Neural cell (in vitro differentiated cells): ENCODE measurements around the gene TMEM11. TPM values are rescaled to one million over a fixed set of nuclear protein-coding genes. Genes with fewer than 3 reads are reported as not detected.
"Not testable (repeated sequence)": the region's sequence is repeated elsewhere in the genome, so short reads cannot be mapped to it uniquely, and the experiment has no call there.

Experiments
- H2AFZ ChIP-seq: fragments of 200-600, 300-800 bp; sonication (generic), shearing (Covaris generic); 2 replicates; pipeline ENCODE4 v1.6.0; 2014; ENCODE audit warnings: low read depth, mild to moderate bottlenecking, antibody characterized with exemption, low read length, moderate library complexity
- H3F3A ChIP-seq: fragments of 200-600 bp; shearing (Covaris generic); 2 replicates; pipeline ENCODE4 v1.6.1; 2016; ENCODE audit warnings: mild to moderate bottlenecking, moderate library complexity, mixed read lengths, antibody characterized with exemption, low read length; ENCODE audit not compliant: insufficient read depth, poor library complexity, severe bottlenecking
- H3K27ac ChIP-seq: fragments of 200-600, 300-800 bp; sonication (generic), shearing (Covaris generic); 2 replicates; pipeline ENCODE4 v1.5.1; 2014; ENCODE audit warnings: mild to moderate bottlenecking, low read length, moderate library complexity
- H3K27me3 ChIP-seq: fragments of 300-800, 200-600 bp; sonication (generic), shearing (Covaris generic); 2 replicates; pipeline ENCODE4 v1.6.0; 2014; ENCODE audit warnings: mild to moderate bottlenecking, low read depth, low read length, moderate library complexity; ENCODE audit not compliant: insufficient read depth
- H3K36me3 ChIP-seq: fragments of 300-800, 200-600 bp; sonication (generic), shearing (Covaris generic); 2 replicates; pipeline ENCODE4 v1.5.1; 2014; ENCODE audit warnings: mild to moderate bottlenecking, antibody characterized with exemption, low read length, moderate library complexity; ENCODE audit not compliant: insufficient read depth
- H3K4me2 ChIP-seq: fragments of 300-800, 200-600 bp; sonication (generic), shearing (Covaris generic); 2 replicates; pipeline ENCODE4 v1.6.0; 2014; ENCODE audit warnings: mild to moderate bottlenecking, low read length
- H3K4me3 ChIP-seq: fragments of 300-800, 200-600 bp; sonication (generic), shearing (Covaris generic); 2 replicates; pipeline ENCODE4 v1.5.1; 2014; ENCODE audit warnings: mild to moderate bottlenecking, low read length, moderate library complexity
- H3K79me2 ChIP-seq: fragments of 200-600 bp; shearing (Covaris generic); replicated peaks from 2 replicates; pipeline ENCODE4 v1.6.0; 2014; ENCODE audit warnings: mild to moderate bottlenecking, low read length, moderate library complexity; ENCODE audit not compliant: insufficient read depth
- H3K9ac ChIP-seq: fragments of 300-800, 200-600 bp; sonication (generic), shearing (Covaris generic); 2 replicates; pipeline ENCODE4 v1.6.1; 2016; ENCODE audit warnings: mild to moderate bottlenecking, low read length, mixed read lengths
- H3K9me2 ChIP-seq: fragments of 200-600 bp; shearing (Covaris generic); 2 replicates; pipeline ENCODE4 v1.6.1; 2016; ENCODE audit warnings: mild to moderate bottlenecking, low read length, mixed read lengths; ENCODE audit not compliant: insufficient read depth
- H3K9me3 ChIP-seq: fragments of 200-600, 300-800 bp; sonication (generic), shearing (Covaris generic); 2 replicates; pipeline ENCODE4 v1.6.1; 2016; ENCODE audit warnings: mild to moderate bottlenecking, mixed run types, low read length, moderate library complexity, mixed read lengths
- H4K20me1 ChIP-seq: fragments of 200-600 bp; shearing (Covaris generic); 2 replicates; pipeline ENCODE4 v1.6.1; 2016; ENCODE audit warnings: mild to moderate bottlenecking, mixed run types; ENCODE audit not compliant: insufficient read depth
- EP300 ChIP-seq: fragments of 450-650 bp; conservative IDR thresholded peaks from 2 replicates; pipeline ENCODE4 v1.6.1; 2014; ENCODE audit warnings: antibody characterized with exemption, mild to moderate bottlenecking, moderate library complexity; ENCODE audit not compliant: poor library complexity, severe bottlenecking
- EZH2 ChIP-seq: fragments of 200-600, 300-800 bp; shearing (Covaris generic), sonication (generic); IDR thresholded peaks from 2 replicates; pipeline ENCODE4 v1.6.1; 2014; ENCODE audit warnings: antibody characterized with exemption, low read length, borderline replicate concordance, mild to moderate bottlenecking; ENCODE audit not compliant: insufficient read depth, poor library complexity, severe bottlenecking
- MXI1 ChIP-seq: fragments of 450-650 bp; conservative IDR thresholded peaks from 2 replicates; pipeline ENCODE4 v1.6.1; 2014; ENCODE audit warnings: antibody characterized with exemption, mild to moderate bottlenecking; ENCODE audit not compliant: poor library complexity, severe bottlenecking
- POLR2AphosphoS5 ChIP-seq: IDR thresholded peaks from 2 replicates; pipeline ENCODE4 v1.6.1; 2012
- RAD21 ChIP-seq: fragments of 450-650 bp; conservative IDR thresholded peaks from 2 replicates; pipeline ENCODE4 v1.6.1; 2014; ENCODE audit warnings: antibody characterized with exemption, mild to moderate bottlenecking, moderate library complexity
- SMC3 ChIP-seq: fragments of 450-650 bp; conservative IDR thresholded peaks from 2 replicates; pipeline ENCODE4 v1.6.1; 2014; ENCODE audit warnings: antibody characterized with exemption, mild to moderate bottlenecking, moderate library complexity; ENCODE audit not compliant: poor library complexity
- TAF1 ChIP-seq: IDR thresholded peaks from 2 replicates; pipeline ENCODE4 v1.6.1; 2012; ENCODE audit warnings: low read depth
- polyA plus RNA-seq: library from polyadenylated mRNA; depleted of rRNA; stranded (reverse); fragments of >200 nt; gene quantifications from 2 replicates; pipeline ENCODE4 v1.2.3, GENCODE V29; 2014
- TF ChIP-seq, protein P1 (sequence below): fragments of 450-650 bp; IDR thresholded peaks from 2 replicates; pipeline ENCODE4 v1.5.1; 2014; ENCODE audit warnings: antibody characterized with exemption, mild to moderate bottlenecking, moderate library complexity; ENCODE audit not compliant: poor library complexity, severe bottlenecking

The TMEM11 gene
- polyA plus RNA-seq, 1 donor from 2014 or later: 24.6 TPM

DNA sequence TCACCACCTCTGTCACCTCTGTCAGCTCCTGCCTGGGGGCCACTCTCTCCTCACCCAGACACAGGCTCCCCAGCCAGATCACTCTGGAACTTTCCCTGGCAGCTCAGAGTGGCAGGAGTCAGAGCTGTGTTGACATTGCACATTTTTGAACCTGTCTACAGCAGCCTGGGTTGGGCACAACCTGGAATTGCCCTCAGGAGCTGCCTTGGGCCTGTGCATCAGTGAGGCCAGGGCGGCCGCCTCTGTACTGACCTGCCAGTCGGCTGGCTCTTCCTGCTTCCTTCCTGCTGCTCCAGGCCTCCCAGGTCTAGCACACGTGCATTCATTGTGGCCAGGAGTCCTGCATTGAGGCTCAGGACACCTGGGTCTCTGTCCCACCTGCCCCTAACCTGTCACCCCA, 14.2 kb upstream of the TMEM11 start:
- H3K4me2 ChIP-seq: no peak overlapping the region
- H3K27me3 ChIP-seq: no peaks in the 10 kb centered on the region
- H3K79me2 ChIP-seq: no peaks in the 10 kb centered on the region
- no peaks in the 10 kb centered on the region for H3K36me3 ChIP-seq
- no peak for TF ChIP-seq POLR2AphosphoS5
- no peak for TF ChIP-seq TAF1
- no peak for TF ChIP-seq EZH2
- no peak for TF ChIP-seq RAD21
- TF ChIP-seq, protein P1, sequence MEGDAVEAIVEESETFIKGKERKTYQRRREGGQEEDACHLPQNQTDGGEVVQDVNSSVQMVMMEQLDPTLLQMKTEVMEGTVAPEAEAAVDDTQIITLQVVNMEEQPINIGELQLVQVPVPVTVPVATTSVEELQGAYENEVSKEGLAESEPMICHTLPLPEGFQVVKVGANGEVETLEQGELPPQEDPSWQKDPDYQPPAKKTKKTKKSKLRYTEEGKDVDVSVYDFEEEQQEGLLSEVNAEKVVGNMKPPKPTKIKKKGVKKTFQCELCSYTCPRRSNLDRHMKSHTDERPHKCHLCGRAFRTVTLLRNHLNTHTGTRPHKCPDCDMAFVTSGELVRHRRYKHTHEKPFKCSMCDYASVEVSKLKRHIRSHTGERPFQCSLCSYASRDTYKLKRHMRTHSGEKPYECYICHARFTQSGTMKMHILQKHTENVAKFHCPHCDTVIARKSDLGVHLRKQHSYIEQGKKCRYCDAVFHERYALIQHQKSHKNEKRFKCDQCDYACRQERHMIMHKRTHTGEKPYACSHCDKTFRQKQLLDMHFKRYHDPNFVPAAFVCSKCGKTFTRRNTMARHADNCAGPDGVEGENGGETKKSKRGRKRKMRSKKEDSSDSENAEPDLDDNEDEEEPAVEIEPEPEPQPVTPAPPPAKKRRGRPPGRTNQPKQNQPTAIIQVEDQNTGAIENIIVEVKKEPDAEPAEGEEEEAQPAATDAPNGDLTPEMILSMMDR: no peak
- TF ChIP-seq SMC3: no peak
- TF ChIP-seq EP300: no peak
- H3K9me3 ChIP-seq: no peaks in the 10 kb centered on the region
- H3K9ac ChIP-seq: no peak overlapping the region
- no peak overlapping the region for H3K4me3 ChIP-seq
- no peaks in the 10 kb centered on the region for H4K20me1 ChIP-seq
- no peaks in the 10 kb centered on the region for H3F3A ChIP-seq
- no peaks in the 10 kb centered on the region for H3K9me2 ChIP-seq
- no peak overlapping the region for H3K27ac ChIP-seq
- no peak overlapping the region for H2AFZ ChIP-seq

DNA sequence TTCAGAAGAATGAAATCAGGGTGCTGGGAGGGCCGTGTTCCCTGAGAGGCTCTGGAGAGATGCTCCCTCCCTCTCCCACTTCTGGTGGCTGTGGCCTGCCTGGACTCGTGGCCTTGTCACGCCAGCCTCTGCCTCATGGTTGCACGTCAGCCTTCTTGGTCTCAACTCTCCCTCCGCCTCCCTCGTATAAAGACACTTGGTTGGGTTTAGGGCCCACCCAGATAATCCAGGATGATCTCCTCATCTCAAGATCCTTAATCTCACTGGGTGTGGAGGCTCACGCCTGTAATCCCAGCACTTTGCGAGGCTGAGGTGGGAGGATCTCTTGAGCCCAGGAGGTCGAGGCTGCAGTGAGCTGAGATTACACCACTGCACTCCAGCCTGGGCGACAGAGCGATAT, 13.3 kb upstream of the TMEM11 start:
- H2AFZ ChIP-seq, H3K9me3 ChIP-seq, H3K27ac ChIP-seq, H3K4me3 ChIP-seq, H3K9me2 ChIP-seq, H4K20me1 ChIP-seq, H3K79me2 ChIP-seq, H3K36me3 ChIP-seq, H3K27me3 ChIP-seq, H3K4me2 ChIP-seq, H3F3A ChIP-seq, H3K9ac ChIP-seq: not testable (repeated sequence)

DNA sequence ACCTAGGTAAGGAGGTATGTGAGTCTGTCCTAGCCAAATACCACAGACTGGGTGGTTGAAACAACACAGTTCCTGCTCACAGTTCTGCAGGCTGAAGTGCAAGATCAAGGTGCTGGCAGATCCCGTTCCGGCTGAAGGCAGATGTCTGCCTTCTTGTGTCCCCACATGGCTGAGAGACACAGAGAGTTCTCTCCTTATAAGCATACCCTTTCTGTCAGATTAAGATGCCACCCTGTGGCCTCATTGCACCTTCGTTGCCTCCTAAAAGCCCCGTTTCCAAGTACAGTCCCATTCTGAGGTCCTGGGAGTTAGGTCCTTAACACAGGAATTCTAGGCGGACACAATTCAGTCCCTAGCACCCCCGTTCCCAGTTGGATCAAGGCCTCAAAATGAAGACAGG, 9.1 kb upstream of the TMEM11 start:
- H3K27ac ChIP-seq: no peak overlapping the region
- no peaks in the 10 kb centered on the region for H3K27me3 ChIP-seq
- H3K36me3 ChIP-seq: no peaks in the 10 kb centered on the region
- TF ChIP-seq EP300: no peak
- TF ChIP-seq RAD21: no peak
- no peak for TF ChIP-seq MXI1
- TF ChIP-seq, protein P1: no peak
- H3K9me2 ChIP-seq: no peaks in the 10 kb centered on the region
- H3K4me2 ChIP-seq: no peak overlapping the region
- H3K9me3 ChIP-seq: peaks cover 6% of the 10 kb centered on the region
- H3K4me3 ChIP-seq: no peak overlapping the region
- no peak overlapping the region for H2AFZ ChIP-seq
- no peaks in the 10 kb centered on the region for H4K20me1 ChIP-seq
- H3F3A ChIP-seq: no peaks in the 10 kb centered on the region
- H3K9ac ChIP-seq: no peak overlapping the region
- no peaks in the 10 kb centered on the region for H3K79me2 ChIP-seq
